LNCaP clone FGC (cell line): ENCODE measurements around the gene SRP68.

ENCODE experiments used
- DNase-seq: peaks from one replicate; pipeline ENCODE4 v3.0.0-alpha.2; 2011; ENCODE audit warnings: low read depth
- H3K4me3 ChIP-seq: 2 replicates; pipeline ENCODE4 v1.5.1; 2011; ENCODE audit warnings: mild to moderate bottlenecking, low read depth, low read length, control low read depth
- TF ChIP-seq, protein P1 (sequence below): IDR thresholded peaks from 2 replicates; pipeline ENCODE4 v1.5.1; 2012; ENCODE audit warnings: mild to moderate bottlenecking; ENCODE audit not compliant: control insufficient read depth, insufficient read depth; ENCODE audit errors: extremely low read depth

The SRP68 gene

GRCh38 chr17:76089680-76090516 is 17.6 kb upstream of the SRP68 start:
- H3K4me3 ChIP-seq, result no peak overlapping the region
- TF ChIP-seq, protein P1, sequence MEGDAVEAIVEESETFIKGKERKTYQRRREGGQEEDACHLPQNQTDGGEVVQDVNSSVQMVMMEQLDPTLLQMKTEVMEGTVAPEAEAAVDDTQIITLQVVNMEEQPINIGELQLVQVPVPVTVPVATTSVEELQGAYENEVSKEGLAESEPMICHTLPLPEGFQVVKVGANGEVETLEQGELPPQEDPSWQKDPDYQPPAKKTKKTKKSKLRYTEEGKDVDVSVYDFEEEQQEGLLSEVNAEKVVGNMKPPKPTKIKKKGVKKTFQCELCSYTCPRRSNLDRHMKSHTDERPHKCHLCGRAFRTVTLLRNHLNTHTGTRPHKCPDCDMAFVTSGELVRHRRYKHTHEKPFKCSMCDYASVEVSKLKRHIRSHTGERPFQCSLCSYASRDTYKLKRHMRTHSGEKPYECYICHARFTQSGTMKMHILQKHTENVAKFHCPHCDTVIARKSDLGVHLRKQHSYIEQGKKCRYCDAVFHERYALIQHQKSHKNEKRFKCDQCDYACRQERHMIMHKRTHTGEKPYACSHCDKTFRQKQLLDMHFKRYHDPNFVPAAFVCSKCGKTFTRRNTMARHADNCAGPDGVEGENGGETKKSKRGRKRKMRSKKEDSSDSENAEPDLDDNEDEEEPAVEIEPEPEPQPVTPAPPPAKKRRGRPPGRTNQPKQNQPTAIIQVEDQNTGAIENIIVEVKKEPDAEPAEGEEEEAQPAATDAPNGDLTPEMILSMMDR, result no peak
- DNase-seq, result no peak

GRCh38 chr17:76088868-76089576 is 16.7 kb upstream of the SRP68 start:
- no peak overlapping the region for H3K4me3 ChIP-seq
- DNase-seq, result no peak
- TF ChIP-seq, protein P1, result no peak

DNA sequence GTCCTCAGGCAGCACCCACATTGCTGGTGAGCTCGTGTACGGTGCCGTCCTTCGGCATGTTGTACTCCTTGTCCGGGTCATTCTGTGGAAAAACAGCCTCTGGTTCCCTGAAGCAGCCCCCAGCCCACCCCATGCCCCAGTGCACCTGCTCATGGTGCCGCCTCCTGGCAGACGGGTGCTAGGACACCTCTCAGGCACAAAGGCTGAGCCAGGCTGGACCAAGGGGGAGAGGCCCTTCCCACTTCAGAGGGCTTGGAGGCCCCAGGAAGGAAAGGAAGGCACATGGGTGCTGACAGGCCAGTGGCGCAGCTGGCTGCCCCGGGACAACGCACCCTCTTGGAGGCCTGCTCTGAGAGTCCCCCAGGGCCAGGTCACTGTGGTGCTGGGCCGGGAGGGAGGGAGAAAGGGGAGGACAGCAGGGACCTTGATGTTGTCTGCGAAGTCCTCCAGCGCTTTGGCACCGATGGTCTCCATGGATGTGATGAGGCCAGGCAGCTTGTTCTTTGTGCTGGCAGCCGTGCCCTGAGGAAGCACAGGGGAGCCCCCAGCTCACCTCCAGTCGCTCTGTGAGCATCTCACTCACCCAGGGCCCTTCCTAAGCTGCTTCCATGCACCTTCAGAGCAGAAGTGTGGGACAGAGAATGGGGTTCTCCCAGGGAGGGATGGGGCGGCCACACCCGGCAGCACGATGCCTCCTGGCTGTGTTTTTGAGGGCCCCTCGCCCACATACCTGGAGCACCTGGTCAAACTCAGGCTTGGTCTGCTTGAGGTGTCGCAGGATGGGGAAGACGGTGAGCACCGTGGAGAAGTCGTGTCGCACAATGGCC is 15.9 kb upstream of the SRP68 start:
- no peak for DNase-seq
- TF ChIP-seq, protein P1, result no peak
- no peak overlapping the region for H3K4me3 ChIP-seq

DNA sequence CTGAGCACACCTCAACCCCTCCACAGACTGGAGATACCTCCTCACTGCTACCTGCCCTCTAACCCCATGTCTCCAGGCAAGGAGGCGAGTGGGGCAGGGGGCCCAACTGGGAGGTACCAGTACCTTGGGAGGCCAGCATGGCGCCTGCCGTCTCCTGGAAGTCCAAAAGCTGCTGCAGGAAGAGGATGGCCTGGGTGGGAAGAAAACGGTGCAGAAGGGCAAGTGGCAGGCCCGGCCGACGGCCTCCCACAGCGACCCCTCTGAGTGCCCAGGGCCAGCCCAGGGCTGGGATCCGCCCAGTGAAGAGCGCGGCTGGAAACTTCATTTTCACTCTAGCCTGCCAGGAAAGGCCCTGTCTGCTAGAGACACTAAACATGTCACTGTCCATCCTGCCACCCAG is 15.2 kb upstream of the SRP68 start:
- H3K4me3 ChIP-seq, result no peak overlapping the region
- TF ChIP-seq, protein P1, result no peak
- DNase-seq, result no peak

- H3K4me3 ChIP-seq, result no peak overlapping the region
- TF ChIP-seq, protein P1, result no peak
- DNase-seq, result no peak
Observed at GRCh38 chr17:76086384-76086783, 14.1 kb upstream of the SRP68 start.

GRCh38 chr17:76085731-76086366 is 13.5 kb upstream of the SRP68 start:
- TF ChIP-seq, protein P1, result no peak
- H3K4me3 ChIP-seq, result no peak overlapping the region
- DNase-seq, result no peak
